Mammary epithelial cell (primary cell): ENCODE measurements around the gene BAZ2B.

Experiments
- EZH2 ChIP-seq: IDR thresholded peaks from 2 replicates; pipeline ENCODE4 v1.6.1; 2012; ENCODE audit warnings: low read length, inconsistent platforms, borderline replicate concordance
- TF ChIP-seq, protein P1 (sequence below), 2 donors: IDR thresholded peaks in 1 of 2; conservative IDR thresholded peaks in 1 of 2; 2 replicates each; pipeline ENCODE4 v1.5.1; 2011 to 2012; ENCODE audit warnings: inconsistent platforms in 2 of 2, low read length in 2 of 2, mild to moderate bottlenecking in 2 of 2, control low read depth in 1 of 2, low read depth in 1 of 2; ENCODE audit not compliant: insufficient read depth in 1 of 2; ENCODE audit errors: extremely low read depth in 1 of 2

DNA sequence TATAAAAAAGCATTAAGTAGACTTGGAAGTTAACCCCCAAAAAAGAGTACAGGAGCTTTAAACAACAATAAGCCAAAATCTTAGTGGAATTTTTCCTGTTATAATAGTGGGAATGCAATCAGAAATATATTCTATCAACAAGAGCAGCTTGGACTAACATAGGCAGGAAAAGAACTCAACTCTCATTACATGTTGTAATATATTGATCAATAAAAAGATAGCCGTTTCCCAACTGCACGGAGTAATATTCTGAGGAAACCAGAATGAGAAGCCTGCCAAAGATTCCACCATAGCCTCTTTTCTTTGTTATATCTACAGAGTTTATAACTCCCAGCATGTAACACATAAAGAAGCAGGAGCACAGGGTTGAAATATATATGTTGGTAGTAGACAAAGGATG, 37.6 kb upstream of the BAZ2B start:
- TF ChIP-seq, protein P1, sequence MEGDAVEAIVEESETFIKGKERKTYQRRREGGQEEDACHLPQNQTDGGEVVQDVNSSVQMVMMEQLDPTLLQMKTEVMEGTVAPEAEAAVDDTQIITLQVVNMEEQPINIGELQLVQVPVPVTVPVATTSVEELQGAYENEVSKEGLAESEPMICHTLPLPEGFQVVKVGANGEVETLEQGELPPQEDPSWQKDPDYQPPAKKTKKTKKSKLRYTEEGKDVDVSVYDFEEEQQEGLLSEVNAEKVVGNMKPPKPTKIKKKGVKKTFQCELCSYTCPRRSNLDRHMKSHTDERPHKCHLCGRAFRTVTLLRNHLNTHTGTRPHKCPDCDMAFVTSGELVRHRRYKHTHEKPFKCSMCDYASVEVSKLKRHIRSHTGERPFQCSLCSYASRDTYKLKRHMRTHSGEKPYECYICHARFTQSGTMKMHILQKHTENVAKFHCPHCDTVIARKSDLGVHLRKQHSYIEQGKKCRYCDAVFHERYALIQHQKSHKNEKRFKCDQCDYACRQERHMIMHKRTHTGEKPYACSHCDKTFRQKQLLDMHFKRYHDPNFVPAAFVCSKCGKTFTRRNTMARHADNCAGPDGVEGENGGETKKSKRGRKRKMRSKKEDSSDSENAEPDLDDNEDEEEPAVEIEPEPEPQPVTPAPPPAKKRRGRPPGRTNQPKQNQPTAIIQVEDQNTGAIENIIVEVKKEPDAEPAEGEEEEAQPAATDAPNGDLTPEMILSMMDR (conservative IDR thresholded peaks at IDR 0.05 in 1 of 2, IDR thresholded peaks at IDR 0.05 in 1 of 2; ENCODE audit: extremely low read depth in 1 of 2, insufficient read depth in 1 of 2, low read depth in 1 of 2, low read length in 2 of 2), result no peak
- TF ChIP-seq EZH2, result no peak
